Activated T-helper 2 cell treated with anti-CD3 and anti-CD28 coated beads, Interferon-gamma antibody, Interleukin-2, Interleukin-4, amounts not matched to agents 10 μg/mL and 5 μg/mL and 100 μg/mL, durations not matched to agents 14 hours and 24 hours and 36 hours (primary cell): ENCODE data around the gene ST14. TPM values are rescaled to one million over a fixed set of nuclear protein-coding genes. Genes with fewer than 3 reads are reported as not detected.

Experiments used
- DNase-seq: peaks from one replicate; pipeline ENCODE4 v3.0.0; 2021; ENCODE audit warnings: low spot score
- H3K27ac Mint-ChIP-seq: one replicate; pipeline ENCODE4 v1.8.0; 2021; ENCODE audit warnings: mixed read lengths
- H3K27me3 Mint-ChIP-seq: one replicate; pipeline ENCODE4 v1.8.0; 2021; ENCODE audit warnings: low read depth, mixed read lengths
- H3K36me3 Mint-ChIP-seq: one replicate; pipeline ENCODE4 v1.8.0; 2021; ENCODE audit warnings: low read depth, mixed read lengths
- H3K4me1 Mint-ChIP-seq: one replicate; pipeline ENCODE4 v1.8.0; 2021; ENCODE audit warnings: low read depth, mixed read lengths
- H3K4me3 Mint-ChIP-seq: one replicate; pipeline ENCODE4 v1.8.0; 2021; ENCODE audit warnings: low read depth, mild to moderate bottlenecking, moderate library complexity, mixed read lengths
- H3K9me3 Mint-ChIP-seq: one replicate; pipeline ENCODE4 v1.8.0; 2021; ENCODE audit warnings: mixed read lengths
- intact Hi-C: fragments of 100-400 bp; cut with micrococcal nuclease; formaldehyde crosslinking; loops from one replicate; pipeline ENCODE4 v1.15.1; 2023
- total RNA-seq: library from RNA; stranded (reverse); gene quantifications from 2 replicates; pipeline ENCODE4 v1.2.3, GENCODE V29; 2022

Gene ST14
- total RNA-seq, 1 donor from 2014 or later = 0.09 TPM

GRCh38 chr11:130174642-130175041 is 15.1 kb downstream of the ST14 start:
- intact Hi-C loops = no loop called here
- DNase-seq = no peak
- Mint-ChIP-seq H3K27me3 (peaks cover 5% of the 10 kb centered on the region), H3K27ac (no peak overlapping the region), H3K4me1 (no peaks in the 10 kb centered on the region), H3K4me3 (no peak overlapping the region), H3K36me3 (no peaks in the 10 kb centered on the region), H3K9me3 (peaks cover 9% of the 10 kb centered on the region)

- DNase-seq = no peak
- Mint-ChIP-seq H3K27ac (no peak overlapping the region), H3K27me3 (peaks cover 5% of the 10 kb centered on the region), H3K36me3 (no peaks in the 10 kb centered on the region), H3K4me1 (no peaks in the 10 kb centered on the region), H3K9me3 (peaks cover 9% of the 10 kb centered on the region), H3K4me3 (no peak overlapping the region)
- intact Hi-C loops = no loop called here
Measured at GRCh38 chr11:130175898-130176297, 16.3 kb downstream of the ST14 start.

- H3K36me3 Mint-ChIP-seq = no peaks in the 10 kb centered on the region
Measured at GRCh38 chr11:130177782-130178181, 18.2 kb downstream of the ST14 start.

DNA sequence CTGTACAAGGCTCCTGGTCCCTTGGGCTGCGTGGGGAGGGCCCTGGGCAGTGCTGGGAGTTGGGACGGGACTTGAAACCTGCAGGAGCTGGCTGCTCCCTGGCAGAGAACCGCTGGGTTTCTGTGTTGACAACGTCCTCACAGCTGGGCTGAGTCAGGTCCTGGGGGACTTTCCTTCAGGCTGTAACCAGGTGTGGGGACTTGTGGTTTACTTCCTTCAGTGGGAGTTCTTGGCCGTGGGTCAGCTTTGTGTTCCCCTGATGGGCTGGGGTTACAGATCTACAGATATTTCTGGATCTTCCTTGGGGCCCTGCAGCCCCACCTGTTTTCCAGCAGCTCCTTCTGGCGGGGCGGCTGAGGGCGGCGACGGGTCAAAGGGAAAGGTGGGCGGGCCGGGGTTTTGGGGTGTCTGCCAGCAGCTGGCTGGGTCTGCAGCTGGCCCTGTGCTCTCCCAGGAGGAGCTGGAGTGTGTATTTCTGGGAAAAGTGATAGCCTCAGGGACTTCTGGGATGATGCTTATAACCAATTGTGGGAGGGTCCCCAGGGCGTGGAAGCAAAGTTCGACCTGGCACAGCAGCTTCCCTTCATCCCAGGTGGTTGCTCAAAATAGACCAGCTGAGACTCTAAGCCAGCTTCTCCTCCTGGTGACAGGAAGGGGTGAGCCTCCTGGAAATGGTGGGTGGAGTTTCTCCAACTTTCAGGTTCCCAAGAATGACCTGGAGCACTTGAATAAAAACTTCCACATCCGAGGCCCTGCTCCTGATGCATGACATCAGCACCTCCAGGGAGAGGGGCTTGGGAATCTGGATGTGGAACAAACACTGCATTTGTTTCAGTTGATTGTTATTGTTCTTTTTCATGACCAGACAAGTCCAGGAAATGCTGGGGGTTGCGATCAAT is 19.1 kb downstream of the ST14 start:
- H3K4me1 Mint-ChIP-seq = no peaks in the 10 kb centered on the region
- intact Hi-C loops = no loop called here
- no peaks in the 10 kb centered on the region for H3K36me3 Mint-ChIP-seq
- no peak overlapping the region for H3K27ac Mint-ChIP-seq
- DNase-seq = no peak
- peaks cover 5% of the 10 kb centered on the region for H3K27me3 Mint-ChIP-seq
- H3K9me3 Mint-ChIP-seq = peaks cover 9% of the 10 kb centered on the region
- no peak overlapping the region for H3K4me3 Mint-ChIP-seq

More at GRCh38 chr11:130177782-130178181, 18.2 kb downstream of the ST14 start:
- intact Hi-C loops = no loop called here
- H3K9me3 Mint-ChIP-seq = peaks cover 9% of the 10 kb centered on the region
- H3K4me3 Mint-ChIP-seq = no peak overlapping the region
- no peaks in the 10 kb centered on the region for H3K4me1 Mint-ChIP-seq
- peaks cover 5% of the 10 kb centered on the region for H3K27me3 Mint-ChIP-seq
- H3K27ac Mint-ChIP-seq = no peak overlapping the region
- DNase-seq = no peak

DNA sequence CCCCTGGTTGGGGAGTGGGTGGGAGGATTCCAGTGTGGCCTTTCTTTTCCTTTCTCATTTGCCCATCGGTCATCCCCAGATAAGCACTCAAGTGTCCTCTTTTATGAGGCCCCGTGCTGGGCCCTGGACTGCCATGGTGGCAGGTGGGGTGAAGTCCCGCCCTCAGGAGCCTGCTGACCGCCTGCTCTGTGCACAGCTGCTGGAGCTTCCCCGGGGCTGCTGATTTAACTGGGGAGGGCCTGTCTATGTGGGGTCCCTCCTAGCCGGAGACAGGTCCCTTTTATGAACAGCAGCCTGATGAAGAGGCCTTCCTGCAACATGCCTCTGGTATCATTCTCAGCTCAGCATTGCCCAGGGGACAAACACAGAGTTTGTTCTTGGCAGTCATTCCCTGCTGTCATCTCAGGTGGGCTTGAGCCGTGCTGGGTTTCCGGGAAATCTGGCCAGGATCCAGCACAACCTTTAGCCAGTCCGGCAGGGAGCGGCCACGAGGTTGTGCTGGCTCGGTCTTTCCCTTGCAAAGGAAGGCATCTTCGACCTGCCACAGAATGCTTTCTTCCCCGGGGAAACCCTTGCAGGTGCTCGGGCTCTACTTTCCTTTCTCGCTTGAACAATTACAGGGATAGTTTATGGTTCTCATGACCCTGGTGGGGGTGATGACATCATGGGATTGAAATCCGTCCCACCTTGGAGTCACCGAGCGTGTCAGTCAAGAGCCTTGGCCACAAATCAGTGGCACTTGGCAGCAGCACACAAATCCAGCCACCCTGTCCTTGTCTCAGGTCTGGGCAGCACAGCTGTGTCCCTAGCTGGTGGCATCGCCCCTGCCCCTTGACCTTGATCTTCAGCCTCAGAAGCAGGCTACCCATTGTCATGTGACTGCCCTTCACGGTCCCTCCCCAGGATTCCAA is 20.1 kb downstream of the ST14 start:
- Mint-ChIP-seq H3K4me3 (no peak overlapping the region), H3K9me3 (peaks cover 7% of the 10 kb centered on the region), H3K36me3 (no peaks in the 10 kb centered on the region), H3K27me3 (peaks cover 5% of the 10 kb centered on the region), H3K4me1 (no peaks in the 10 kb centered on the region), H3K27ac (no peak overlapping the region)
- DNase-seq = no peak
- intact Hi-C loops = no loop called here

- intact Hi-C loops = no loop called here
- H3K27me3 Mint-ChIP-seq = peaks cover 6% of the 10 kb centered on the region
- H3K9me3 Mint-ChIP-seq = no peaks in the 10 kb centered on the region
- no peak for DNase-seq
- no peaks in the 10 kb centered on the region for H3K4me1 Mint-ChIP-seq
- H3K27ac Mint-ChIP-seq = no peak overlapping the region
- no peak overlapping the region for H3K4me3 Mint-ChIP-seq
- no peaks in the 10 kb centered on the region for H3K36me3 Mint-ChIP-seq
Measured at GRCh38 chr11:130180491-130180890, 20.9 kb downstream of the ST14 start.

DNA sequence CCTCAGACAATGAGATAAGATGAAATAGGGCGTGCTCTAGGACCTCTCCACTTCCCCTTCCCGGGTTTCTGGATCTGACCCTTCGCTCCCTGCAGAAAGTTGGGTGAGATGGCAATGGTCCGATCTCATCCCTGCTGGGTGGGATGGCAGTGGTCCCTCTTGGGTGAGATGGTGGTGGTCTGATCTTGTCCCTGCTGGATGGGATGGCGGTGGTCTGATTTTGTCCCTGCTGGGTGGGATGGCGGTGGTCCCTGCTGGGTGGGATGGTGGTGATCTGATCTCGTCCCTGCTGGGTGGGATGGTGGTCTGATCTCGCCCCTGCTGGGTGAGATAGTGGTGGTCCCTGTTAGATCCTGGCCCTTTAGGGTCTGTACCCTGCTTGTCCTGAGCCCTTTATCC is 21.3 kb downstream of the ST14 start:
- Mint-ChIP-seq H3K4me1 (no peaks in the 10 kb centered on the region), H3K27ac (no peak overlapping the region), H3K36me3 (no peaks in the 10 kb centered on the region), H3K27me3 (peaks cover 5% of the 10 kb centered on the region), H3K9me3 (no peaks in the 10 kb centered on the region), H3K4me3 (no peak overlapping the region)
- DNase-seq = no peak
- intact Hi-C loops = no loop called here

DNA sequence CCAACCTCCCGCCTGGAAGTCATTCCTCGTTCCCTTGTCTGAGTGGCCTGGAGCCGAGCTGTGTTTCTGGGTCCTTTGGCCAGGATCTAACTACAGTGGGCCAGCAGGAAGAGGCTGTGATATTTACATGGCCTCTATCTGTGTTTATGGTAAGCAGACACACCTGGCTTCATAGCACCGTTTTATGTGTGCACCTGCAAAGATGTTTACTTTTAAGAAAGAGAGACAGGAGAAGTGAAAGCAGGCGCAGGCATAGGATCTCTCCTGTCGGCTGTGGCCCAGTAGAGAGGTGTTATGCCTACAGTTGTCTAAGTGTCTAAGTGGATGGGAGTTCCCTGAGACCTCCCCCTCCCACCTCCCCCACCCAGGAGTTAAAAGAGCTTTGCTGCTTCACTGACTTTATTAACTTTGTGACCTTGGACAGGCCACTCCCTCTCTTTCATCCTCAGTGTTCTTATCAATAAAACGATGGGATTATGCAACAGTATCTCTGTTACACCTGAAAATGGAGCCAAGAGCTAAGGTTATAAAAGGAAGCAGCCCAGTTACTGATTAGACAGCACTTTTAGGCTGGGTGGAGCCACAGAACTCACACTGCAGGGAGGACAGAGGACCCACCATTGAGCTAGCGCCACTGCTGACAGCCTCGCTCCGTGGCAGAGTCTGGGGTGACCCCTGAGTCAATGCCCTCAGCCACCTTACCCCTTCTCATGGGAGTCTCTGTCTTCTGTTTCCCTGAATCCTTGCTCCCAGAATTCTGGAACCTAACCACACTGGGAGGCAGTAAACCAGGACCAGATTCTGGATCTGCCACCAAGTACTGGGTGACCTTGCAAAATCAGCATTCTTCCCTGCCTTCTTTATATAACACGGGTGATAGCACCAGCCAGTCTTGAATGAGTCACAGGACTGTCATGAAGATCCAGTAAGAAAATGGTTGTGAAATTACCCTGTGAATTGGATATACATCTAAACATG is 22.0 kb downstream of the ST14 start:
- no peak for DNase-seq
- H3K4me3 Mint-ChIP-seq = no peak overlapping the region
- intact Hi-C loops = no loop called here
- no peaks in the 10 kb centered on the region for H3K4me1 Mint-ChIP-seq
- no peak overlapping the region for H3K27ac Mint-ChIP-seq
- peaks cover 3% of the 10 kb centered on the region for H3K27me3 Mint-ChIP-seq
- no peaks in the 10 kb centered on the region for H3K9me3 Mint-ChIP-seq
- H3K36me3 Mint-ChIP-seq = no peaks in the 10 kb centered on the region

DNA sequence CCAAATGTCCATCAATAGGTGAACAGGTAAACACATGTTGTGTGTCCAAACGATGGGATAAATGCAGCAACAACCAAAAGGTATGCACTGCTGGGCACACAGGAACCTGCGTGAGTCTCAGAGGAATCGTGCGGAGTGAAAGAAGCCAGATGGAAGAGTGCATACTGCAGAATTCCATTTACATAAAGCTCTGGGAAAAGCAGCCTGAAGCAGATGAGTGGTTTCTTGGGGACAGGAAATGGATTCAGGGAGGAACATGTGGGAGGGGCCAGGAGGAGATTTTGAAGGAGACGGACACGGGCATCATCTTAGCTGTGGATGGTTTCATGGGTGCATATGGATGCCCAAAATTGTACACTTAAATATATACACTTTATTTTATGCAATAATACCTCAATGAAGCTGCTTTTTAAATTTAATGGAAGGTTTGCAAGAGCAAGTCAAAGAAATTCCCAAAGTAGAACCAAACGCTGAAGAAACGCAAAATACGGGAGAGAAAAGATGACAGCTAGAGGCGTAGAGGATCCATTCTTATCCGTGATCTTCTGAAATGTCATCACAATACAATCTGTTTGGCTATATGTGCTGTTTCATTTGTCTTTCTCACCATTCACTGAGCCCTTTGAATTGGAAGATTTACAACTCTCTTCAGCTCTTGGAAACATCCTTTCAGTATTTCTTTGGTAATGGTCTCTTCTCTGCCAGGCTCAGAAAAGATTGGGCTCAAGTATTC is 24.5 kb downstream of the ST14 start:
- DNase-seq = no peak
- Mint-ChIP-seq H3K27me3 (peaks cover 3% of the 10 kb centered on the region), H3K9me3 (no peaks in the 10 kb centered on the region), H3K27ac (no peak overlapping the region), H3K4me3 (no peak overlapping the region), H3K36me3 (no peaks in the 10 kb centered on the region), H3K4me1 (no peaks in the 10 kb centered on the region)
- intact Hi-C loops = no loop called here

GRCh38 chr11:130187096-130187495 is 27.5 kb downstream of the ST14 start:
- intact Hi-C loops = no loop called here
- Mint-ChIP-seq H3K9me3 (no peaks in the 10 kb centered on the region), H3K4me3 (no peak overlapping the region), H3K36me3 (no peaks in the 10 kb centered on the region), H3K27me3 (peaks cover 3% of the 10 kb centered on the region), H3K27ac (no peak overlapping the region), H3K4me1 (no peaks in the 10 kb centered on the region)
- DNase-seq = no peak

DNA sequence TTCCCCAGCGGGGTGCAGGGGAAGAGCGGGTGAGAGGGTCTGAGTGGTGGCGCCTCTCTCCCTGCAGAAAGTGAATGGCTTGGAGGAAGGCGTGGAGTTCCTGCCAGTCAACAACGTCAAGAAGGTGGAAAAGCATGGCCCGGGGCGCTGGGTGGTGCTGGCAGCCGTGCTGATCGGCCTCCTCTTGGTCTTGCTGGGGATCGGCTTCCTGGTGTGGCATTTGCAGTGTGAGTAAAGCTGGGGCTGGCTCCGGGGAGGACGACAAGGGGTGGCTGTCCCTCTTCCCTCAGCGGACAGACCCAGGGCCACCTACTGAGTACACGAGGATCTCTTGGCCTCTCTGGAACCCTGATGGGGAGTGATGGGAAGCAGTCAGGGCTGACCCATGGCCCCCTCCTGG is 28.5 kb downstream of the ST14 start:
- intact Hi-C loops = no loop called here
- no peaks in the 10 kb centered on the region for H3K9me3 Mint-ChIP-seq
- H3K4me1 Mint-ChIP-seq = no peaks in the 10 kb centered on the region

More for the DNA sequence above, 28.5 kb downstream of the ST14 start:
- Mint-ChIP-seq H3K27ac (no peak overlapping the region), H3K4me3 (no peak overlapping the region), H3K27me3 (peaks cover 3% of the 10 kb centered on the region), H3K36me3 (no peaks in the 10 kb centered on the region)
- no peak for DNase-seq
